NCI-H82 treated with DMSO at 0.1 percent for 48 hours (cell line): ENCODE measurements around the gene UBALD1.

Source experiments
- DNase-seq: peaks from one replicate; lab custom pipeline; 2025; ENCODE audit not compliant: unreplicated experiment; lab: John Stamatoyannopoulos, UW

Gene UBALD1

GRCh38 chr16:4616047-4616811 is 1.5 kb upstream of the UBALD1 start:
- peak; percentile 99 for DNase-seq

DNA sequence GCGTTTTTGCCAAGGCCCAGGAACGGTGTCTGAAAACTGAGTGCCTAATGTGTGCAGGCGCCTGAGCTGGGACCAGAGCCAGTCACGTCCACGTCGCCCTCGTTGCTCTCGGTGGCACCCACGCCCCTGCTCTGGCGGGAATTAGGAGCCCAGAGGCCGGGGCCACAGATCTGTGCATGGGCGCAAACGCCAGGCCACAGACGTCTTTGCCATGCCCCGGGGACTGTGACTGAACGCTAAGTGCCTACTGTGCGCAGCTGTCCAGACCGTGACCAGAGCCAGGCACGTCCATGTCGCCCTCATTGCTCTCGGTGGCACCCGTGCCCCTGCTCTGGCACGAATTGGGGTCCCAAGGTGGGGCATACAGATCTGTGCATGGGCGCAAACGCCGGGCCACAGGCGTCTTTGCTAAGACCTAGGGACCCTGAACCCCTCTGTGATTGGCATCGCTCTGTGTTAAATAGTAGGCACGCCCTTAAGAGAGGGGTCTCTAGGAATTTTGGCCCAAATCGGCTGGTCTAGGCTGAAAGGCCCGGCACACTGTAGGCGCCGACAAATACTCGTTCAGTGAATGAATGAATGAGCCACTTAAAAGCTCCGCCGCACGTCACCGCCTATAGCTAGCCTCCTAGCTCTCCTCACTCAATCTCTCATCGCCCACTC is 827 bp upstream of the UBALD1 start:
- DNase-seq, result no peak

DNA sequence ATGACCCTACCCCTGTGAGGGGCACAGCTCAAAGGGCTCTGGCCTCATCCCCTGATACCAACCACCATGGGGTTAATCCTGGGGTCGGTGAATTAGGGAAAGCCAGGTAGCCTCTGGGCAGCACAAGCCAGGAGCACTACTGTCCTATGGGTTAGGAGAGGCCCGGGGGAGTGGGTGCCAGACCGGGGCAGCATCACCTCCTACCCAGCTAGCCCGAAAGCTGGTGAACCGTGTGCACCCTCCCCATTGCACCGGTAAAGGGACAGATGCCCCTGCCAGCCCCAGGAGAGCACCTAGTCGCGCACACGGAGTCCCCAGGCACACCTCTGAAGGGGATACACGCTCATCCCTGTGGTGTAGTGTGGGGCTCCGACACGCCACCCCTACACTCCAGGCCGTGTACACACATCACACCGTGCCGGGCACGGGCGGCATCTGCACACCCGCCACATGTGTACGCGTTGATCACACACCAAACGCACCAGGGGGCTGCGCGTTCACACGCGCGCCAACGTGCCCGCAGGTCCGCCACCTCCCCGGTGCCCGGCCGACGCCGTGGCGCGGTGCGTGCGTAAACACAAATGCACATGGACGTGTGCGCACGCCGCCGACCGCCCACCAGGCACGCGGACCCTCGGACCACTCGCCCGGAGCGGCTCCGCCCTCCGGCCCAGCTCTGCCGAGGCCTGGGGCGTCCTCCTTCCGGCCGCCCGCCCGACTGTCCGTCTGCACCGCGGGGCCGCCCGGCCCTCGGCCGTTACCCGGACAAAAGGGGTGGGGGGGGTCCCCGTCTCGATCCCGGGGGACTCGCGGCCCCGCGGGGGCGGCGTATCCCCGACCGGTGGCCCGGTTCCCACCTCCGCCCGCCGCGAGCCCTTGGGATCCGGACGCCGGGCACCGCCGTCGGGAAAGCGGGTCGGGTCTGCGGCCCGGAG is 785 bp downstream of the UBALD1 start:
- DNase-seq, result no peak

GRCh38 chr16:4612977-4613635 is 1.6 kb downstream of the UBALD1 start:
- DNase-seq, result no peak

DNA sequence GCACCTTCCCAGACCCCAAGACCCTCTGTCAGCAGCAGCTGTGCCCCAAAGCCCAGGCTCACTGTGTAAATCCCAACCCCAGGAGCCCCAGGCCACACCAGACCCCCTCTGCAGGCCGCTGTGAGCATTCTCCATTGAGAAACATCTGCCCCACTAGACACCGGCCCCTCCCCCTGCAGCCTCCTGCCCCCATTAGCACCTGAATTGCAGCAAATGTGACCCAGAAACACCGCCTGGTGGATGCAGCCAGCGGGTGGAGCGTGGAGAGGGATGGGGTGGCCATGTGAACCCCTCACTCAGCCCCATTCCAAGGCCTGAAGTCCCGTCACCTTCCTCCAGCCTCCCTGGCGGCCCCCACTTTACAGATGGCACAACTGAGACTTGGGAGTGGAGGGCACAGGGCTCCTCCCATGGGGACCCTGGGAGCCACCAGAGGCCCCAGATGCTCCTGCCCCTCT is 2.2 kb downstream of the UBALD1 start:
- DNase-seq, result no peak

- no peak for DNase-seq
Measured at GRCh38 chr16:4611337-4612021, 3.2 kb downstream of the UBALD1 start.

- no peak for DNase-seq
Measured at GRCh38 chr16:4610011-4611005, 4.4 kb downstream of the UBALD1 start.

GRCh38 chr16:4609200-4610010 is 5.3 kb downstream of the UBALD1 start:
- no peak for DNase-seq

GRCh38 chr16:4608704-4608980 is 6.0 kb downstream of the UBALD1 start:
- DNase-seq, result no peak

- no peak for DNase-seq
Measured at GRCh38 chr16:4607841-4608703, 6.6 kb downstream of the UBALD1 start.

DNA sequence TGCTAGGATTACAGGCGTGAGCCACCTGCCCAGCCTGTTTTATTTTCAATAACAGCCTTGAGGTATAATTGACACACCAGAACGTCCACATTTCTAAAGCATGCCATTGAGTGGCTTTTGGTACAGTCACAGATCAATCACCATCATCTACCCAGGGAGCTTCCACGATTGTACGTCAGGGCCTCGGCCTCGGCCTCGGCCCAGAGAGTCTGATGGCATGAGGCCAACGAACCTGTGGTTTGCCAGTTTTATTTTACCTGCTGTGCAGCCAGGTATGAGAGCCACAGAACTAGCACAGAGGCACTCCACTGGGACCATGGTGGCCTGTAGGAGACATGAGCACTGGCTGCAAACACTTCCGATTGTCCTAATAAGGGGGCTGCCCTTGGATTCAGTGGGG is 8.3 kb downstream of the UBALD1 start:
- no peak for DNase-seq

GRCh38 chr16:4604401-4604800 is 10.3 kb downstream of the UBALD1 start:
- no peak for DNase-seq

GRCh38 chr16:4603624-4604170 is 11.0 kb downstream of the UBALD1 start:
- no peak for DNase-seq

DNA sequence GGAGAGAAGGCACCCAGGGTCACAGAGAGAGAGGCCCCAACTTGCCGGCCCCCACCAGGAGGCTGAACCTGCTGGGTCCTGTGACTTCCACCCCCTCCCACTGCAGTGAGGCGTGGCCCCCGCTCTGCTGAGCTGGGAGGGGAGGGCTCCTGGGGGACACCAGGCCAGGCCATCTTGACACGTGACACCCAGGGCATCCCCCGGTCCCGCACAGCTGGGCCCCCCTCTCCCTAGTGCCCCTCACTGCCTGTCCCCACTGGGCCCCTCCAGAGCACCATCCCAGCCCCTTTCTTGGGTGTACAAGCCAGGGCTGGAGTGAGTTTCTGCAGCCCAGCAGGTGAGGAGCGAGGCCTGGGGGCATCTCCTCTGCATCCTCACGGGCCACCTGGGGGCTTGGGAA is 12.4 kb downstream of the UBALD1 start:
- no peak for DNase-seq

DNA sequence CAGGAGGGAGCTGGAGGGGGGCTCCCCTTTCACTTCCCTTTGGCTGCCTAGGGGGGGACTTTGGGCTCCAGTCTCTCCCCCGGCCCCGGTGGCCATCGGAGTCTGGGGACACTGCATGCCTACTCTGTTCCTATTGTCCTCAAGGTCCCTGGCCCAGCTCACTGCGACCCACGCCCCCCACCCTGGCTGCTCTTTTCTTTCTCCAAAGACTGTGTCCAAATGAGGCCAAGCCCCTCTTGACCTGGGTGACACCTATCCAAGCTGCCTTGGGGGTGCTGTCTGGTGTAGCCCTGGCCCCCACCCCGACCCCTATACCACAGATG is 12.9 kb downstream of the UBALD1 start:
- no peak for DNase-seq

- DNase-seq, result no peak
Measured at GRCh38 chr16:4601036-4601863, 13.4 kb downstream of the UBALD1 start.

DNA sequence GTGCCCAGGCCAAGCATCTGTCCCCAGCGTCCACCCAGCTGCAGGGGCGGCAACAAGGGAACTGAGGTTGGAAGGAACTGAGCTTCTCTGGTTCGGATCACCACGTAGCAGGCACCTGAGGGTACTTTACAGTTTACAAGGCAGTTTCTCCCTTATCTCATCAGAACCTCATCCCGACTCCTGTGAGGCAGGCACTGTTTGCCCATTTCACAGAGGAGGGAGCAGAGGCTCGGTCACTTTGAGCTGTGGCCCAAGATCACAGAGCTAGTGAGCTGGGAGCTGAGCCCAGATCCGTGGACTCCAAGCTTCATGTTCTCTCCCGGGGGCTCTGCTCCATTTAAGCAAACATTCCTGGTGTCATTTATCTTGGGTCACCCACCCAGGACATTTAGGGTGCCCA is 15.1 kb downstream of the UBALD1 start:
- DNase-seq, result no peak
